Activated CD4-positive, alpha-beta T cell treated with anti-CD3 and anti-CD28 coated beads, Interleukin-2, amount 50 U/mL, for 48 hours (primary cell): ENCODE measurements around the gene BEND5.

ENCODE experiments used
- DNase-seq, 2 experiments: peaks; one replicate each; pipeline ENCODE4 v3.0.0-alpha.2; 2020

The BEND5 gene

DNA sequence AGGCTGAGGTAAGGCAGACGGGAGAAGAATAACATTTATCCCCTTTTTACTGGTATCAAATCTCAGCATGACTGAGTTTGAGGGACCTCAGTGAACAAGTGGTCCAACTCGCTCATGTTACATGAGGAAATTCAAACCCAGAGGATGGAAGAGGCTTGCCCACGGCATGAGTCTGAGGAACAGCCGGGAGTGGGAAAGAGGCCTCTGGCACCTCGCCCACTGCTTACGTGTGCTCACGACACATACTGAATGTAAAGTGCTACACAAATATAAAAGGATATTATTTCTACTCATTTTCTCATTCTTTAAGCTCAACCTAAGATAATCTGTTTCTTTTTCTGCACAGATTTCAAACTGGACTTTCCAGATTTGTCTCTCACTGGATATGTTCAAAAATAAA lies 14.7 kb downstream of the BEND5 start:
- no peak for DNase-seq

DNA sequence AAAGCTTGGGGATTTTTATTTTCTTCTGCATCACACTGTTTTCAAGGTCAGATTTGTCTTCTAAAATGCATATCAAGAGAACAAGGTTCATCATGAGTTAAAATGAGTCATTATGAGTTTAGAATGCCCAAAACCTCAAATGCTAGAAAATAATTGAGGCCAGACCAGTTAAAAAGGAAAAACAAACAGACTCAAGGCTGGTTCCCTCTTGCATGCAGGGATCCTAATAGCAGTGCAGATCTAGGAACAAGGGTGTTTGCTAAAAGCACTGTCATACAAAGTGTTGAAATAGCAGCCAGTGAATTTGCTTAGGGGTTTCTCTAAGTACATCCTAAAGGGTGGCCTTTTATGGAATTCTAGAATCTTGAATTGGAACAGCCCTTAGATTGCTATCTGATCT lies 15.3 kb downstream of the BEND5 start:
- DNase-seq: no peak

DNA sequence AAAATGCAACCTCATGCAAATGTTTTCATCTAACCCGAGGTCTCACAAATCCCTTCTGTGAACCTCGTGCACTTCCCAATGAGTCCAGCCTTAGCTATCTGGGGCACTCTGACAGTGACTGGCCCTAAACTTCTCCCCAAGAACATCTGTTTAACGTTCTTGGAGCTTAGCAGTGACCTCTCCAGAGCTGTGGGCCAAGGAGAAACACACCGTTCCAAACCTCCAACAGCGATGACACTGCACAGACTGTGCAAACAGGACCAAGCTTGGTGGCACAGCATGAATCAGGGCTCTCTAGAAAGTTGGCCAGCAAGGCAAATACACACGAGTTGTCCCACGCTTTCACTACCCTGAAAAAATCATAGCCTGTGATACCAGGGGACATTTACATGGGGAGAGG lies 15.8 kb downstream of the BEND5 start:
- DNase-seq: no peak

DNA sequence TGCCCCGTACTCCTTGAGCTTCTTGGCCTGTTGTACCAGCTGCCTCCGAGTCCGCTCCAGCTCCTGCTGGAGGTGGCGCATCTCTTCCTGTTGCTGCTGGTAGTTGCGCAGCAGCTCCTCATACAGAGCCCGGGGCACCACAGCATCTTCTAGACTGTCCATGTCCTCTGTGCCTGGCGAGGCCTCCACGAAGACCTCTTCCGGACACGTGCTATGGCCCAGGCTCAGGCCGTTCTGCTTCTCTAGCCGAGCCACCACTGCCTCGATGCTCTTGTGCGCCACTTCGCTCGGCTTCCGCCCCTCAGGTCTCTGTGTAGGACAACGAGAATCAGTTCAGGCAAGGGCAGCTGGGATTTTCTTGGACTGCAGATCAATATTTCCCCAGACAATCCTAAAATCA lies 17.7 kb downstream of the BEND5 start:
- DNase-seq: no peak

DNA sequence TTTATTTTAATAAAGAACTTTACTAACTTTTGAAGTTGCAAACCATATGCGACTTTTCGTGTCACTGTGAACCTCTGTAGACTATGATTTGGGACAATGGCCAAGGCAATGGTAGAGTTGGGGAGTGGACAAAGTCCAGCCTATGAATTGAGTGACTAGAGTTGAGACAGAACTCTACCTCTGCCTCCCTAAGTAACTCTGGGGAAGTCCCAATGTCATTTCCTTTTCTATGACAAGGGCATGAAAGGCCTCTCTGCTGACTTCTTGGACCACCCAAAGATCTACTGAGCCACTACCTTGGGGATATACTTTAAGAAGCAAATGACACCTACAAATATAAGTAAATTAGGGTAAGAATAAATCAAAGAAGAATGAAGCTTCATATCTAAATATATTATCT lies 19.3 kb downstream of the BEND5 start:
- no peak for DNase-seq

DNA sequence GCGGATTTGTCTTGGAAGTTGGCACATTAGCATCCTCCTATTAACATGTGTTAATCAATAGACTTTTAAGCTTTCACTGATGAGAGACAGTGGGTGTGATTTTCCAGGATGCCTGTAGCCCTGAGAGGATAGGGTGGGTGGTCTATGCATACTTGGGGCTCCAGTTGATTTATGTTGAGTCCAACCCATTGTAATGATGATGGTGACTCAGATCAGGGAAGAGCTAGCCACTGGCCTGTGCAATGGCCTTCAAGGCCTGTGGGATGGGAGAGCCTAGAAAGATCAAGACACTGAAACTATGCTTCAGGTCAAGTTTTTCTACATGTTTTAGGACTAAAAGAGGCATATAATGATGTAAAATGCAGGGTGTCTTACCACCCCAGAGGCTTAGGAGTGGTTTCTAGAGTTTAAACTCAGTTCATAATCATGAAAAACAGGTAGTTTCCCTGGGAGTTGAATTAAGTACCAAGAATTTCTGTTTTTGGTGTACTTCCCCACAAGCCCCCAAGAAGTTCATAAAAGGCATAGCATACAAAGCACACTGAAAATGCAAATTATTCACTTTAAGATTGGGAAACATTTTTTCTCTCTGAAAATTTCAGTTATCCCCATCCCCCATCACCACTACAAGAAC lies 19.9 kb downstream of the BEND5 start:
- DNase-seq: no peak

DNA sequence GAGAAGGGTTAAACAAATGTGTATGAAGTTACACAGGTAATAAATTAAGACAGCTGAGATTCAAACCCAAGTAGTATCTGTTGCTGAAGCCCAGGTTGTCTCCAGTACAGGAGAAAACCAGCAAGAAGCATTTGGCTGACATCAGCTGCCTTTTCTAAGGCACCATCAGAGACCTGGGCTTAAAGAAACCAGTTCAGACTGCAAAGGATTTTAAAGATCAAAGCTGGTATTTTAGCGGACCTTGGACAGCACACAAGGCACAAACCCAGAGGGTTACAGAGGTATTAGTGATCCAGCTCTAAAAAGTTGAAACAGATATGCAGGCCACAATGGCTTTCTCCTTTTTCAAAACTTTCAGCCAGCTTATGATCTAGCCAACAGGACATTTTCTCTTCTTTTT lies 23.4 kb downstream of the BEND5 start:
- DNase-seq: no peak

DNA sequence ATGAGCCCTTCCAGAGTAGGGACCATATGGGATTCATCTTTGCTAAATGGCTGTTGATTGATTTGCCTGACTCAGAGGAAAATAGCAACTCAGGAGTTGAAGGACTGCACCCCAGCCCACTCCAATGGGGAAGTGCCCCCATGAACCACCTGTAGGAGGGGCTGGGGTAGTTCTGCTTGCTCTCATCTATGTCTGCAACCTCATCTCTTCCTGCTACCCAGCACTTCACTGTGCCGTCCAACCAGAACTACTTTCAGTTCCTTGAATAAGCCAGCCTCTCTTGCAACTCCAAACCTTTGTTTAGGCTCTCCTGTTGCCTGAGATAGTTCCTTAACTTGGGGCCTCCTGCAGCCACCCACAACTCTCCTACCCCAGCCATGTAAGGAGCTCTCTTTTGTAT lies 26.6 kb downstream of the BEND5 start:
- no peak for DNase-seq

DNA sequence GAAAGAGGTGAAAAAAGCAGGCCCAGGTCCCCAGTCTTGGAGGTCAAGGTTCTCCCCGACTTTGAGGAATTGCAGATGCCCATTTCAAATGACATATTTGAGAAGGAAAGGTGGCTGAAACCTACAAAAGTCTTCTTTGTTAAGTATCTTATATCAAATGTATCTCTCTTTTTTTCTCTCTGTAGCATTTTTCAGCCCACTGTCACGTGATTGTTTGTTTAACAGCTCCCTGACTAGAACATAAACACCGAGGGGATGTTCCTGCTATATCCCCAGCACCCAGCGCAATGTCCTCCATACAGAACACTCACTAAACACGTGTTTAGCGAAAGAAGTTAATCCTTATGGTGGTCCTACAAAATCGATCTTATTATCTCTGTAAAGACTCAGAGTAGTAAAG lies 27.6 kb downstream of the BEND5 start:
- DNase-seq: no peak

DNA sequence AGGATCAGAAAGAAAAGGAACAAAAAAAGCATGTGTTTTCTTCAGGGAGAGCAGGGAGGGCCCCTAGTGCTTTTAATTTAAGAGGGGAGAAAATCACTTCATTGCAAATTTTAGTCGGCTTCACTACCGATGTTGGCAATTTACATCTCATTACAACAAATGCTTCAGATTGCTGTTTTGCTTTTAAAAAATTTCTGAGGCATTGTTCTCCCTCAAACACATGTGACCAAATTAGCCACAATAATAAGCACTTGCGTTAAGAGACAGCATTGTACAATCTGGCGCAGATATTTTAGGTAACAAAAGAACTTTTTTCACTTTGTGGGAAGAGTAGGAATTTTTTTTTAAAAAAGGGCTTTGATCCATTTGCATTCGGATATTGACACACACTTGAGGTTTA lies 29.8 kb downstream of the BEND5 start:
- no peak for DNase-seq

DNA sequence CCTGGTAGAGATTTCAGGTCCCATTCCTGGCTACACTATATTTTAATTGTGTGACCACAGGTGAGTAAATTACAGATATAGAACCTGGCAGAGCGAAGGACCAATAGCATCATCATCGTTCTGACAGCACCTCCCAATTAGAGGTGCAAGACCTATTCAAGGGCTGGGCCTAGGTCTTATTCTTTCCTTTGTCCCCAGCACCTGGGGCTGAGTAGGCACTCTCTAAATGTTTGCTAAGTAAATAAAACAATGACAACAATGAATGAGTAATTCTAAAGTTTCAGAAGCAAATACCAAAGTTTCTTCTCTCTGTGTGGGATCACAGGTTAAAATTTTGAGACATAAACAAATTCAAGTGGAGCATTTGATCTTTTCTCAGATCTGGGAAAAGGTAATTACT lies 32.7 kb downstream of the BEND5 start:
- DNase-seq: no peak

DNA sequence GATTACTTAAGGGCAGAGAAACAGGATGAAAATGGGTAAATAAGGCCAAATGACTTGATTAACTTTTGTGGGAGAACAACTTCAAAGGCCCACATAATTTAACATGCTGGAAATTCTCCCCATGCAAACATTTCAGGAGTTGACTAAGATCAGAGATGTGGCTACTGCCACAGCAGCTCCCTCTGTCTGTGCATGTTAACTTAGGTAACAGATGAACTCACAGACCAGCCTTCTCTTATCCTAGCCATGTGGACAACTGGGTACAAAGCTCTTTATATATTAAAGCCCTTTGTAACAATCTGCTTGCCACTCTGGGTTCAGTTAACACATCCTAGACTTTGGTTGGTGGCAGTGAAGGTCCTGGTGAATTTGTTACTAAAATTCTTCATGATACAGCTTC lies 33.2 kb downstream of the BEND5 start:
- DNase-seq: no peak

DNA sequence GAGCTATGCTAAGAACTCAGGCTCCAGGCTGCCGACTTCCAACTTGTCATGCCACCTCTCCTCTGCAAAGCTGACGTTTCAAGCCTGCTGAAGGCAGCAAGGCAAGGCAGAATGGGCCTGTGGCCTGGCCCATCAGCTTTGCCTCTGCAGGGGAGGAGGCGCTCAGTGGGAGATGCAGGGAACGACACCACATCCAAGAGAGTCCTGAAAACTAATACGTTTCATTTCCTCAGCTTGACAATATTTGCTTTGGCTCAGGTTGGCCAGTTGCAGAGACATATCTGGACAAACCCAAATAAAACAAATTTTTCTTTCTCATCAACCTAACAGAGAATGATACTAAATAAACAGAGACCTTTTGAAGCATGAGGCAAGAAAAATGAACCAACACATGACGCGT lies 35.3 kb downstream of the BEND5 start:
- DNase-seq: no peak

DNA sequence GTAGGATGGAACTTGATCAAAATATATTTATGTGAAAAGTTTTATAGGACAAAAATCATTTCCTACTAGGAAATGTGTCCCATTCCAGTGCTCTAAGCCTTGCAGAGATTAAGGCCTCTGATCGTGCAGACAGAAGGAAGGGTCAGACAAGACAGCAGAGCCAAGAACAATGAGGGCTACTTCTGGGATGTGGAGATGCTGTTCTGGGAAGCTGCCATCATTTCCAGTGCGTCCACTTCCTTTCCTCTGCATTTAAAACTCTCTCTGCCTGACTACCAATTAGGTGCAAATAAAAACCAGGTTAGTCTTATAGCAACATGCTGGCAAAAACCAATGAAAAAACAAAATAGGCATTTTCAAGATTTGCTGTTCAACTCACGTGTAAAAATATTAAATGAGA lies 36.1 kb downstream of the BEND5 start:
- no peak for DNase-seq

DNA sequence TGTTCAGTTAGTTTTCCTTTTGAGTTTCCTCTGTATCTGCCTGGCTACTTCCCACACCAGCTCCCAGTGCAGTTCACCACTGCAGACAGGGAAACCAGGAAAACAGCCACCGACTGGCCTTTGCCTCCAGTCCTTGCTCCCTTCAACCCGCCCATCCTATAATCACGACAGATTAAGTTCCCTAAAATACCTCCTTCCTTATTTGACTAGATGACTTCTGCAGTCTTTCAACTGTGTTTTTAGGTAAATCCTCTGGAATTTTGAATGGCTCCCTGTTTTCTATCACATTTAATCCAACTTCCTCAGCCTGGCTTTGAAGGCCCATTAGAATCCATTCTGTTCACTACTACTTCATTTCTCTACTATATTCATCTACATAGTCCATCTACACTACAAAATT lies 37.6 kb downstream of the BEND5 start:
- DNase-seq: no peak

DNA sequence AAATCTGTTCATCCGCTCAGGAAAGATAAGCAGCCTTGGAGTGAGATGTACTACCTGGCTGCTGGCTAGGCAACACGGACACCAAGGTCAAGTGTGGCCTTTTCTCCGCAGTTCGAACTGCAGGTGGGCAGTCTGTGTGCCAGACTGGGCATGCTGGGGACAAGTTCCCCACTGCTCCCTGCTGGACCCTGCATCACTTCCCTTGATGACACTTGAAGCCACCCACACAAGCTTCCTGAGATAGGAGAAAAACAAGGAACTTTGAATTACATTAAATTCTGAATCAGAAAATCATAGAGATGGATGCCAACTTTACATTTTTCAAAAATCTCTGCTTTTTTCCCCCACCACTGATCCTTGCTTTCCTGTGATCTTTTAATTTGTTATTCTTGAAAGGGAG lies 38.3 kb downstream of the BEND5 start:
- no peak for DNase-seq

DNA sequence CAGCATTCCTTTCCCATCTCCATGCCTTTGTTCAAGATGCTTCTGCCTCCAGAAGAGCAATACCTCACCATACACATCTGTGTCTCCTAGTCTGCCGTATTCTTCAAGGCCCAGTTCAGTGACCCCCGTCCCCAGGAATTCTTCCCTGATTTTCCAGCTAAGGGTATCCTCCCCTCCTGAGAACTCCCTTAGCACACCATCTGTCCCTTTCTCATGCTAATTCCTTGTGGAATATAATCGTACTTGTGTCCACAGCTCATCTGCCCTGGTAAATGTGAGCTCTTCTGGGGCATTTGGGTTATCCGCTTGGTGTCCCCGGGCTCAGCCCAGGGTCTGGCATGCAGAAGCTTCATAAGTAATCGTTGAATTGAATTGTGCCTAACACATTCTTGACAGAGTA lies 40.9 kb downstream of the BEND5 start:
- no peak for DNase-seq

DNA sequence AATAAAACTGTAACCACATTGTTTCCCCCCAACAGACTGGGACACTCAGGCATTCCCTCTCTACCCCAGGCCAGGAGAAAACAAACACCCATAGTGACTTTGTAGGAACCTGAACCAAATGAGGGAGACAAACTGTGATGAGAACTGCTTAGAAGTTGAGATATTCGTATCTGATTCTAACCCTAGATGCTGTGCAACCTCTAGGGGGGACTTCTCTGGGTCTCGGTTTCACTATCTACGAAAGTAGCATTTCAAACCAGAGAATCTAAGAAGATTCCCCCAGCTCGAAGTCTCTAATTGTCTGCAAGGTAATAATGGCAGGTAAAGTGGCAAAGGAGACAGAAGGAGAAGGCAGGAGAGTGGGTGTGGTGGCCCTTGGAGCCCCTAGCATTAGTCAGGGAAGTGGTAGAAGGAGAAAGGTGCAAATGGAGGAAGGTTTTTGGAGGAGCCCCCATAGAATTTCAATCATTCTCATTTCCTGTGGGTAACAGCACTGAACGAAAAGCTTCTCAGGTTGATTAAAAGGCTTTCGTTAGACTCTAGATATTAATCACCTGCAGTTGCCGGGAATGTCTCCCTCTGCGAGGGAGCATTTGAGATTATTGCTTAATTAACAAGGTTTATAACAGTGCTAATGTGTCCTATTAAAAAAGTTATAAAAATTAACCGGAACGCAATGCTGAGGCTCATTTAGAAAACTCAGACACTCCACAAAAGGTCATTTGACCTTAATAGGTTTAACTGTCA lies 46.4 kb downstream of the BEND5 start:
- DNase-seq: no peak

DNA sequence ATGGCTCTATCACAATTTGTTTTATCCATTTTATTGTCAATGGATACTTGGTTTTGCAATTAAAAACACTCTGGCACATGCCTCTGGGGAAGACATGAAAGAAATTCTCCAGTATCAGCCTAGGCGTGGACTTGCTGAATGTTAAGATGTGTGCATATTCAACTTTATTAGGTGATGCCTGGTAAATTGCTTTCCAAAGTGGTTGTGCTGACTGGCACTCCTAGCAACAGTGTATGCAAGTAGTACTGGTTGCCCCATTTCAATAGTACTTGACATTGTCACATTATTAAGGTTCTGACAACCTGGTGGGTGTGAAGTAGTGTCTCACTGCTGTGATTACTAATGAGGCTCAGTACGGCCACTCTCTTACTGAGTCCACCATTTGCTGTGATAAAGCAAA lies 48.1 kb downstream of the BEND5 start:
- DNase-seq: no peak

DNA sequence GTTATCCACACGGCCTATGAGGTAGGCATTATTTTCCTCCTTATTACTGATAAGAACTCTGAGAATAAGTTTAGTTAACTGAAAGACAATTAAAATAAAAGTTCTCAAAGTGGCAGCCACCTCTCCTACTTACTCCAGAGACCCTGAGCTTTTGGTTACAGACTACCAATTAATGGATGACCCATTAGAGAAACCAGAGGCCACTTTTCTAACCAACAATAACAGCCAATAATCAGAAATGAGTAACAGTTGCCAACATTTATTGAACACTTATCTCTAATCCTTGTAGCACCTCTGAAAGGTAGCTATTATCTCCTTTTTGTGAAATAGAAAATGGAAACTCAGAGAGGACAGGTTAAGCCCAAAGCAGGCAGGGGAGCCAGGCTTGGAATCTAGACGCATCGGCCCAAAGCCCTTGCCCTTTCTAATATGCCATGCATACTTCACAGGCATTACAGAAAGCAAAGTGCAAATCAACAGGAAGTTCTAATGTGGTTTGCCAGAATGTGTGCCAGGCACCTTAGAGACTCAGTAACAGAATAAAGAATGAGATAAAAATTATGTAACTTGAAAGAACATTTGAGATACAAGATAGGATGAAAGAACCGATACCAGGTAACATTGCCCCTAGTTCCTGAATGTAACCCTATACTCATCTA lies 50.0 kb downstream of the BEND5 start:
- no peak for DNase-seq

DNA sequence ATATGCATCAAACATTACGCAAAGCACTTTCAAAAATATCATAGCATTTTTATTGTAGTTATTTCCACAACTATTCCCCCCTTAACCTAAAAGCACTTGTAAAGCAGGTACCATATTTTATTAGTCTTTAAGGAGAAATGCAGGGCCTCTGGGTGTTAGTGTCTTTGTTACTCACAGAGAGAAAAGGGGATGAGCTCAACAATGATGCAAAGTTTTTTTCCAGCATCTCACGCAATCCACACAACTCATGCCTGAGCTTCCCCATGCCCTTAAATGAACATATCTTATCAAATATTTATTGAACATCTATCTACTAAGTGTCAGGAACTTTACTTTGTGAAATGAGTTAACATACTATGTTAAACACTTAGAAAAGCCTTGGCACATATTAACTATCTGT lies 50.6 kb downstream of the BEND5 start:
- no peak for DNase-seq

DNA sequence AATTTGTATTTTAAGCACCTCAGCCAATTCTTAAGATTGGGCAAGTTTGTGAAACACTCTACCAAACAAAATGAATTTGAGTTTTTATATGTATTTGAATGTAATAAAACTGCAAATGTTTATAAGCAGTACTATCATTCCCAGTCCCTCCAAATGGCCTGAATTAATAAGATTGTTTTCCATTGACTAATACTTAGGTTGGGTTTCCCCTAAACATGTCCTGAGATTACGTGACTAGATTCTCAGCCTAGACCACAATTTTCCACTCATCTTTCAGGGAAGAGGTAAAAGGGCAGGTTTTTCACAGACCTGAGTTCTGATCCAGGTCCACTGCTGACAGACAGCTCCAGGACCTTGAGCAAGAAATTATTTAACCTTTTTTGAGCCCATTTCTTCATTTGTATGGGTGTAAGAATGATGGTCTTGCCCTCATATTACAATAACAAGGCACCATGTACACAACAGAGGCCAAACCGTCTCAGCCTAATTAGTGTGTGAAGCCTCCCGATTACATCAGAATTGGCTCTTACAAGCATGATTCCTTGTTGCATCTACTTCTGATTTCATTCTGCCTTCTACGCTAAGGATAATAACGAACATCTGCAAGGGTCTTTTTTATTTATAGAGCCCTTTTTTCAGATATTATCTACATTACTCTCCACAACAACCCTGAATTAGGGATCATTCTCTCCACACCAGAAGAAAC lies 51.2 kb downstream of the BEND5 start:
- no peak for DNase-seq

DNA sequence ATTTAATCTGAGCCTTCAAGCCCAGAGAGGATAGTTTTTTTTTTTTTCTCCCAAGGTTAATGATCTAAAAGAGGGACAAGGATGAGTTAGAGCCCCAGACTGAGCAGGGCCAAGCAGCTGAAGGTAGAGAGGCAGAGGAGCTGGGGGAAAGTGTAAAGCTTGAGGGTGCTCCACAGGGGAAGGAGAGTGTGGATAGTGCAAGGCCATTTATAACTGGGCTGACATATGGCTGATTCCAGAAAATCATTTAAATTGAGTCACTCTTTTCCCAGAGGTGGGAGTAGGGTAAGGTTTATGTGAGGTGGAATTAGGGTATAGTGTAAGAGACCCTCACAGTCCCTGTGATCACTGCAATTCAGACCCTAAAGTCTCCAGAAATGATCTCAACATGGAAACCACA lies 55.8 kb downstream of the BEND5 start:
- no peak for DNase-seq

DNA sequence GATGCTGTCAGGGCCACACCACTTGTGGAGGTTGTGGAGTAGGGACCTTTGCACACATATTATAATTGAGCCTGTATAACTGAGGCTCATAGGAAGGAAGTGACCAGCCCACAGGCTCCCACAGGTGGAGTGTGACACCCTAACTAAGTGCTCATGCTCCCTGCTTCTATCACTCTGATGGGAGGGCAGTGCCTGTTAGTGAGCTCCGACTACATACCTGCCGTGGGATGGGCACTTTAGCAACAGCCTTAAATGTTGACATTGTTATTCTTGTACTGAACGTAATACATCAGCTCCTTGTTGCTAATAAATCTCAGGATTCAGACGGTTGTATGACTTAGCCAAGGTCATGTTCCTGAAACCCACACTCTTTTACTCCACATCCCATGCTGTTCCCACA lies 58.0 kb downstream of the BEND5 start:
- DNase-seq: no peak
